Daoy (cell line): ENCODE results near the gene MANSC4. TPM values are rescaled to one million over a fixed set of nuclear protein-coding genes. Genes with fewer than 3 reads are reported as not detected.
"Not testable (repeated sequence)": the region's sequence is repeated elsewhere in the genome, so short reads cannot be mapped to it uniquely, and the experiment has no call there.

Experiments
- DNase-seq: peaks from one replicate; pipeline ENCODE4 v3.0.0-alpha.2; 2015; ENCODE audit warnings: low read depth
- total RNA-seq: library from RNA; depleted of rRNA; stranded (reverse); fragments of >200 nt; shearing (Covaris generic); gene quantifications from 2 replicates; pipeline ENCODE4 v1.2.3, GENCODE V29; 2014; rRNA removed

The MANSC4 gene
- total RNA-seq, 1 experiment from 2014 or later = not detected

DNA sequence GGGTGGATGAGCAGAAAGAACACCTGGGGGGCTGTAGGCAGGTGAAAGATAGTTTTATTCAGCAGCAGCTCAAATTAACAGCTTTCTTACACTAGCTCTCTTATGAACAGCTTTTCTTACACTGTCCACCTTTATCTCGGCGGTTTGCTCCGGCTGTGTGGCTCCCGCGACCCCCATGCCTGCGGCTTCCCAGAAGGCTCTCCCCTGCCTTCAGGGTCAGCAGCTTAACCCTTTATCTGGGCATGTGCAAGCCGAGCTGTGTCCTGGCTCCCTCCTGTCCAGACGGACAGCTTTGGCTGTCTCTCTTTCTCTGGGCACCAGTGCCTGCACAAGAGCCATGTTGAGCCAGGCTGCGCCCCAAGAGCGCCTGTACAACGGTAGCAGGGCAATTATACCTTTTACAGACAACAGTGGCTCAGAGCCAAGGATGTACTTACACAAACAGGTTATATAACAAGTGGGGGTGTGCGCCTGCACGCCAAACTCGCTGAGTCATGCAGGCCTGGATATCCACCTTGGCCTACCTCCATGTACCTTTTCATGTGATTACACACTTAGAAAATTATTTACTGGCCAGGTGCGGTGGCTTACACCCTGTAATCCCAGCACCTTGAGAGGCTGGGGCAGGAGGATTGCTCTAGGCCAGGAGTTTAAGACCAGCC lies 28.5 kb downstream of the MANSC4 start:
- DNase-seq = no peak

DNA sequence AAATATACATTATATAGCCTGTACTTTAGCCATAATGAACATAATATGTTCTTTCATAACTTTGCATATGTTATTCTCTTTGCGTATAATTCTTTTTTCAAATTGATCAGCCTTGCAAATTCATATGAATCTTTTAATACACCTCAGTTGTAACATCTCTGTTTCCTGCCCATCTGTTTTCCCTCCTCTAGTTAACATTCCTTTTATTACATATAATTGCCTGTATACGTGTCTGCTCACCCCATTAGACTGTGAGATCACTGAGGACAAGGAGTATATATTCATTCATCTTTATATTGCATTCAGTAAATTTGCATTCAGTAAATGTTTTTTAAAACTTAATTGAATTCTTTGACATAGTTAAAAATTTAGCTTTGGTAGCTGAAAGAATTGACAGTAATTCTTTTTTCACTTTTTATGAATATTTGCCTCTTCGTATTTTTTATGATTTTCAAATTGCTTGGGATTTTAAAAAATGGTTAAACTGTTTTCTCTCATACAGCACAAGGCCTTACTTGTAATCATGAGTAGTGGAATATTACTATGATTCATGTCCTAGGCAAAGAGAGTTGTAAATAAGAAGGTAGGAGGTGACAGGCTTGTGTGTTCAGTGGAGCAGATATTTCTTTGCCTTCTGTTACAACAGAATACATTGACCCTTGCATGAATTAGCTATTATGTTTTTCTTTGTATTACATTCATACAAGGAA lies 32.8 kb downstream of the MANSC4 start:
- no peak for DNase-seq

DNA sequence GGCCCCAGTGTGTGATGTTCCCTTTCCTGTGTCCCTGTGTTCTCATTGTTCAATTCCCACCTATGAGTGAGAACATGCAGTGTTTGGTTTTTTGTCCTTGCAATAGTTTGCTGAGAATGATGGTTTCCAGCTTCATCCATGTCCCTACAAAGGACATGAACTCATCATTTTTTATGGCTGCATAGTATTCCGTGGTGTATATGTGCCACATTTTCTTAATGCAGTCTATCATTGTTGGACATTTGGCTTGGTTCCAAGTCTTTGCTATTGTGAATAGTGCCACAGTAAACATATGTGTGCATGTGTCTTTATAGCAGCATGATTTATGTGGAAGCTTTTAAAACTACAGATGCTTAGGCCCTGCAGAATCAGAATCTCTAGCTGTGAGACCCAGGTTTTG lies 34.3 kb downstream of the MANSC4 start:
- not testable (repeated sequence) for DNase-seq

DNA sequence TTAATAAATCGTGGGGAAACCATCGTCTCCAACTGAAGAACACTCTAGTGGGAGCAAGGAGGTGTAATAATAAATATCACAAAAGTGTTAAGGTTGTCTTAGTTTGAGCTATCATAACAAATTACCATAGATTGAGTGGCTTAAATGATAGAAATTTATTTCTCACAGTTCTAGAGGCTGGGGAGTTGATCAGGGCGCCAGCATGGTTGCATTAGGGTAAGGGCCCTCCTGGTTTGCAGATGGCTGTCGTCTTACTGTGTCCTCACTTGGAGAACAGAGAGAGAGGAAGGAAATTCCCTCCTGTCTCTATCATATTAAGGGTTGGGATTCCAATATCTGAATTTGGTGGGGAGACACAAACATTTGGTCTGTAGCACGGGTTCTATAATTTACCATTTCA lies 36.4 kb downstream of the MANSC4 start:
- DNase-seq = no peak

DNA sequence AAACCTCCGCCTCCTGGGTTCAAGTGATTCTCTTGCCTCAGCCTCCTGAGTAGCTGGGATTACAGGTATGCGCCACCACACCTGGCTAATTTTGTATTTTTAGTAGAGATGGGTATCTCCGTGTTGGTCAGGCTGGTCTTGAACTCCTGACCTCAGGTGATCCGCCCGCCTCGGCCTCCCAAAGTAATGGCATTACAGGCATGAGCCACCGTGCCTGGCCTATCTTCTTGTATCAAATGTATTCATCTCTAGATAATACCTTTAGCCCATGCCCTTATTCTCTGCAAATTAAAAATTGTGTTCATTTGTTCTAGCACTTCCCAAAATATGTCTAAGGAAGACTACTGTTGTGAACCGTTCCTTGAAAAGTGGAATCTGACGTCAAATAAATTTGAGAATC lies 45.7 kb downstream of the MANSC4 start:
- not testable (repeated sequence) for DNase-seq

DNA sequence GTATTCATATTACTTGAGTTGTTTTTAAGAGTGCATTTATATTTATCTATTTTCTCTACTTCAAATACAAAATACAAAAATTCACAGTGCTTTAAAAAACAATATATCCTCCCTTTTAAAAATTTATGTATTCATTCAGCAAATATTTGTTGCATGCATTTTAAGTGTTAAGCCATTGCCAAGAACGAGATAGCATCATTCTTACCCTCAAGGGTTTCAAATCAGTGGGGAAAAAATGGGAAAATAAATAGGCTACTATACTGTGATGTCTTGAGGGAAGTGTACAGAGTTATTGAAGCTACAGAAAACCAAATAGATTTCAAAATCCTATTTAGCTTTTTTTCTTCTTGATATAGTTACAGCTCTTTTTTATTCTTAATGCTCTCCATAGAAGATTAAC lies 46.2 kb downstream of the MANSC4 start:
- no peak for DNase-seq

DNA sequence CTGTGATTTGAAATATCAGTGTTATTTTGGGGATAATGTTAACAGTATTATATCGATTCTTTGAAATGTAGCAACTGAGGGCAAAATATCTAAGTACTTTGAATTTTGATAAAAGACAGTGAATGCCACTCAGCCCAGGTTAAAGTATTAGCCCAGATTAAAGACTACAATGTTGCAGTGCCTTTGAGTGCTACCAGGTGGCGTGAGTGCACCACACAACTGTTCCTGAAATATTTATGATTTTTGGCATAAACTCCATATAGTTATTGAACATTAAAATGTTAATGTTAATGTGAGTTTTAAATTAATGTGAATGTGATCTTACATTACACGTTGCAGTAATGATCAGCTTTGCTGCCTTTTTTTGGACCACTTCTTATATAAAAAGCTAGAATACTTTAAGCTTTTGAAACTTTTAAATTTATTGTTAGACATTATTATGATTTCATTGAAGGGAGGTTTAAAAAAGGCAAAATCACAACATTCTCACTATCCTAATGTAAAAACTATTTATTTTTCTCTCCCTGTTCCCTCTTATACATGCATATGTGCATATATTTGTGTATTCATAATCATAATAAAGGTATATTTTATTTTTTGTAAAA lies 46.9 kb downstream of the MANSC4 start:
- DNase-seq = peak; percentile 29

DNA sequence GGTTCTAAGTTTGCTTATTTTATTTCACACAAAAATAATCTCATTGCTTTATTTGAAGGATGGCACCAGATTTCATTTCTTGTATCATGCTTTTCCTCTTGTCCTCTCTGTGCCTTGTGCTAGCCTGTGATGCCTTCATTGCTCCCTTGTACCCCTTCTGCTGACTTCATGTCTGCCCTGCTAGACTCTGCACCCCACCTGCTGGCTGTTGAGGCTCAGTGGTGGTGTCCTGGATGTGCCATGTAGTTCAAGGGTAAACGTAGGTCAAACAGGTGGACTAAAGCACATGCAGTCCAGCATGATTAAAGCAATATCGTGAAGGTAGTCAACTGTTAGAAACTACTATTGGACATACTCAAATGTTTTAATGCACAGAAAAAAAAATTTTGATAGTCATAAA lies 47.8 kb downstream of the MANSC4 start:
- no peak for DNase-seq

DNA sequence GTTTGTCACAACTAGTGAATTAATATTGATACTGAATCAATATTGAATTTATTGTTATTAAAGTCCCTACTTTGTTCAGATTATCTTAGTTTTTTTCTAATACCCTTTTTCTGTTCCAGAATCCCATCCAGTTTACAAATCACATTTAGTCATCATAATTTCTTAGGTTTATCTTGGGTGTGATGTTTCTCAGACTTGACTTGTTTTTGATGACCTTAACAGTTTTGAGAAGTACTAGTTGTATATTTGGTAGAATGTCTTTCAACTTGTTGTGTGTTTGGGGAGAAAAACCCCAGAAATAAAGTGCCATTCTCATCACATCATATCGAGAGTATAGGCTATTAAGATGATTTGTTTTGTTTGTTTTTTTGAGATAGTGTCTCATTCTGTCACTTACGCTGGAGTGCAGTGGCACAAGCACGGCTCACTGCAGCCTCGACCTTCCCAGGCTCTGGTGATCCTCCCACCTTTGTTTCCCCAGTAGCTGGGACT lies 49.9 kb downstream of the MANSC4 start:
- no peak for DNase-seq

DNA sequence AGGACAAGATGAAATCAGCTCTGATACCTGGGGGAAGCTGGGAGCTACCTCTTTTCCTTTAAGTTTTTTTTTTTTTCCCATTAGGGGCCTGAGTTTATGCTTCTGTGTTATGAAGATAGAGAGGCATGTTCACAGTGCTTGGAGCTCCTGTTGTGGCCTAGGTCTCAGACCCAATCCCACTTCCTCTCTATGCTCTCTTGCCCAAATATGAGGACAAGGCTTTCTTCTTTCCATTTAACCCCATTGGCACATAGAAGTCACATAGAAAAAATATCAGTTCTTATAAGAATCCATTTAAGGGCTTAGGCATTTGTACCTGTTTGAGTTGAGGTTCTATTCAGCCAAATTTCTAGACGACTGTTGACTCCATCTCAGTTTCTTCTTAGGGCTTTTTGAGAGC lies 56.8 kb downstream of the MANSC4 start:
- DNase-seq = no peak

Other genes starting within 250 kb of the MANSC4 start
- 1.8 TPM in 1 of 2 replicates, not detected in the other for gene REP15, start 83.8 kb downstream of the MANSC4 start, total RNA-seq
- gene MRPS35, start 69.4 kb downstream of the MANSC4 start, total RNA-seq = 115 and 149 TPM in 2 replicates
- 20.2 and 27.7 TPM in 2 replicates for gene KLHL42, start within 50 bp of the MANSC4 start, total RNA-seq
- 67.1 and 75.0 TPM in 2 replicates for gene PTHLH, start 192.5 kb upstream of the MANSC4 start, total RNA-seq